Esophagus (tissue), 2 donors: ENCODE data around the gene MYO1C. TPM values are rescaled to one million over a fixed set of nuclear protein-coding genes. Genes with fewer than 3 reads are reported as not detected.

ENCODE experiments used
- H3K27ac ChIP-seq, 2 donors: one replicate each; pipeline ENCODE4 v1.5.1; 2013; ENCODE audit warnings: low read depth in 2 of 2, mild to moderate bottlenecking in 2 of 2, inconsistent platforms in 1 of 2, low read length in 1 of 2, moderate library complexity in 1 of 2
- H3K27me3 ChIP-seq, 2 donors: one replicate each; pipeline ENCODE4 v1.6.1; 2013; ENCODE audit warnings: low read length in 2 of 2, control low read depth in 1 of 2, mild to moderate bottlenecking in 1 of 2; ENCODE audit not compliant: insufficient read depth in 2 of 2, control insufficient read depth in 1 of 2
- H3K36me3 ChIP-seq, 2 donors: one replicate each; pipeline ENCODE4 v1.6.1; 2013; ENCODE audit warnings: low read length in 1 of 2; ENCODE audit not compliant: control insufficient read depth in 2 of 2, insufficient read depth in 2 of 2
- H3K4me1 ChIP-seq, 2 donors: one replicate each; pipeline ENCODE4 v1.6.1; 2013; ENCODE audit warnings: low read length in 1 of 2; ENCODE audit not compliant: control insufficient read depth in 2 of 2, insufficient read depth in 2 of 2
- H3K4me3 ChIP-seq, 2 donors: one replicate each; pipeline ENCODE4 v1.5.1; 2013; ENCODE audit warnings: low read length in 2 of 2, mild to moderate bottlenecking in 2 of 2, low read depth in 1 of 2, moderate library complexity in 1 of 2
- H3K9me3 ChIP-seq, 2 donors: one replicate each; pipeline ENCODE4 v1.6.1; 2013; ENCODE audit warnings: mild to moderate bottlenecking in 2 of 2, low read depth in 1 of 2, low read length in 1 of 2, moderate library complexity in 1 of 2; ENCODE audit not compliant: control insufficient read depth in 2 of 2, insufficient read depth in 1 of 2
- WGBS, 2 donors: extraction: QIAGEN DNeasy Blood & Tissue Kit; methylation state at CpG; one replicate each; pipeline ENCODE4 v1.1.7; 2013; 5-methylcytosine and 5-hydroxymethylcytosine counted together
- polyA plus RNA-seq, 2 donors: library from polyadenylated mRNA; stranded (reverse); fragments of 200-250 nt; gene quantifications; one replicate each; pipeline ENCODE4 v1.2.3, GENCODE V29; 2013
- donor health status: healthy with polysubstance abuse.
- donor health status: Bipolar disorder and iron deficiency.

MYO1C gene
- polyA plus RNA-seq, 2 donors, result 42.0 to 45.0 TPM

DNA sequence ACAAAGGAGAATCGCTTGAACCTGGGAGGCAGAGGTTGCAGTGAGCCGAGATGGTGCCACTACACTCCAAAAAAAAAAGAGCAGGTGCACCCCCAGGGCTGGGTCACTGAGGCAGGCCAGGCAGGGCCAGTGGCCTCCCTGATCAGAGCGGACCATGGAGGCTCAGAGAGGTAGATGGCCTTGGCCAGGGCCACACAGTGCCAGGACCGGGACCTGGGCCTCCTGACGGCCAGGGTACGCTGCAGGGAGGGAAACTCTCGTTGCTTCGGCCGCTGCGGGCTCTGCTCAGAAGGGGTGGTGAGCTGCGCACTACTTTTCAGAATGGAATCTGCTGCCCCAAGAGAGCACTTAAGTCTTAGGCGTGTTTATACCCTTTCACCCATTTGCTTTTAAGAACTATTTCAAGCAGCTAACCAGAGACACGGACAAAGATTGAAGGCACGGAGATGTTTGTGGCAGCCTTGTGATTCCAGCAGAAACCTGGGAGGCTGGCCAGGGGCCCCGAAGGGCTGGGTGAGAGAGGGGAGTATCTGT is 17.1 kb downstream of the MYO1C start:
- Histone ChIP-seq H3K27me3 (no peaks in the 10 kb centered on the region), H3K4me3 (no peak overlapping the region), H3K36me3 (peaks cover 1 to 64% of the 10 kb centered on the region in 2 donors), H3K27ac (no peak overlapping the region), H3K9me3 (no peaks in the 10 kb centered on the region), H3K4me1 (peaks cover 0 to 2% of the 10 kb centered on the region in 2 donors)
- WGBS, 2 donors, result 87 to 89% methylated on average over 15 of the region's 15 CpGs

DNA sequence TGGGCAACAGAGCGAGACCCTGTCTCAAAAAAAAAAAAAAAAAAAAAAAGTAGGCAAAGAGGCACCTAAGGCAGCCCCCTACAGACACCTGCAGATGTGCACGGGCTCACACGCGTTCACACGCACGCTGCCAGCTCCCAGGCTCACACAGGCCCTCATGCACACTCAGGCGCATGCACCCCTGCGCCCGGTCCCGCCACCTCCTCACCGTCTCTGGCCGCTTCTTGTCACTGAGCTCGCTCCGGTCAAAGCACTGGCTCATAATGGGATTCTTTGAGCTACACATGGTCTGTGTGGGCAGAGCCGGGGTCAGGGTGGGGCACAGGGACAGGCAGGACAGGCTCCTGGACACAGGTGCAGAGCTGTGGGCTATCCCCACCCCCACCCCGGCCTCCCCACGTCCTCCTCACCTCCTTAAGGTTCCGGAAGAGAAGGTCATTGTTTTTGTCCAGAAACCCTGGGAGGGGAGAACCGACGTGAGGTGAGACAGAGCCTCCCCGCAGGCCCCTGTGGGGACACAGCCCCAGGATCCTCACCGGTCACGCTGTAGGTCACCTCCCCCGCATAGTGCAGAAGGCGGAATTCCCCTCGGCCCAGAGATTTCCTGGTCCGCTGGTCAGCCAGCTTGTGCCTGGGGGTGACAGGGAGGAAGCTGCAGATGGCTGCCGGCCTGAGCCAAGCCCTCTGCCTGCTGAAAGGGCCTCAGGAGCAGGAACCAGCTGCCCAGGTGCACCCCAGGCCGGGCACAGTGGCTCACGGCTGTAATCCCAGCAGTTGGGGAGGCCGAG is 17.9 kb downstream of the MYO1C start:
- WGBS, 2 donors, result 83 to 84% methylated on average over 31 of the region's 31 CpGs
- H3K9me3 ChIP-seq, result no peaks in the 10 kb centered on the region
- no peak overlapping the region for H3K27ac ChIP-seq
- H3K4me1 ChIP-seq, result peaks cover 0 to 2% of the 10 kb centered on the region in 2 donors
- H3K36me3 ChIP-seq, result peaks cover 0 to 66% of the 10 kb centered on the region in 2 donors
- no peaks in the 10 kb centered on the region for H3K27me3 ChIP-seq
- no peak overlapping the region for H3K4me3 ChIP-seq

DNA sequence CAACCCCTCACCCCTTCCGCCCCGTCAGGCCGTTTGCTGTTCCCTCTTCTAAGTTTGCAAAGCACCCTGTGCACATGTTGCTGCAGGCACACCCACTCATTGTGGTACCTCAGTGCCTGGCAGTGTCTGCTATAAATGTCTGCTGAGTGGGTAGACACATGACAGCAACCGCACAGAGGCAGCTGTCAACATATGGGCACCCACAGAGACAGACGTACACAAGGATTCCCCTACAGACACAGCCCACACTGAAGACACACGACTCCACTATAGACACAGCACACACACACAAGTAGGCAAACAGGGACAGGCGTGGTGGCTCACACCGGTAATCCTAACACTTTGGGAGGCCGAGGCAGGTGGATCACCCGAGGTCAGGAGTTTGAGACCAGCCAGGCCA is 18.6 kb downstream of the MYO1C start:
- Histone ChIP-seq H3K4me3 (no peak overlapping the region), H3K36me3 (peaks cover 0 to 66% of the 10 kb centered on the region in 2 donors), H3K4me1 (peaks cover 0 to 2% of the 10 kb centered on the region in 2 donors), H3K9me3 (no peaks in the 10 kb centered on the region), H3K27ac (no peak overlapping the region), H3K27me3 (no peaks in the 10 kb centered on the region)
- WGBS, 2 donors, result 83 to 86% methylated on average over 10 of the region's 10 CpGs

DNA sequence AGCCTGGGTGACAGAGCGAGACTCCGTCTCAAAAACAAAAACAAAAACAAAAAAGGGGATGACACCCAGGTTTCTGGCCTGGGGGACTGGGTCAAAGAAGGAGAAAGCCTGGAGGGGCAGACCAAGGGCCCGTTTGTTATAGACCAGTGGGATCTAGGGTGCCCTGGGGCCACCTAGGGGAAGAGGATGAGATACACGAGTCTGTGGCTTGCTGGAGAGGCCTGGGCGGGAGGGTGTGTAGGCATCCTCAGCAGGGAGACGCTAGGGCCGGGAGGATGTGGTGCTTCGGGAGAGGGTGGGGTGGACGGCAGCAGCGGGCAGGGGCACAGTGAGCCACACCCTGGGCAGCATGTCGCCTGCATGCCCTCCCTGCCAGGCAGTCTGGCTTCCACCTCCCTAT is 19.3 kb downstream of the MYO1C start:
- 63 to 68% methylated on average over 11 of the region's 11 CpGs for WGBS, 2 donors
- Histone ChIP-seq H3K27ac (no peak overlapping the region), H3K4me1 (peaks cover 0 to 2% of the 10 kb centered on the region in 2 donors)

DNA sequence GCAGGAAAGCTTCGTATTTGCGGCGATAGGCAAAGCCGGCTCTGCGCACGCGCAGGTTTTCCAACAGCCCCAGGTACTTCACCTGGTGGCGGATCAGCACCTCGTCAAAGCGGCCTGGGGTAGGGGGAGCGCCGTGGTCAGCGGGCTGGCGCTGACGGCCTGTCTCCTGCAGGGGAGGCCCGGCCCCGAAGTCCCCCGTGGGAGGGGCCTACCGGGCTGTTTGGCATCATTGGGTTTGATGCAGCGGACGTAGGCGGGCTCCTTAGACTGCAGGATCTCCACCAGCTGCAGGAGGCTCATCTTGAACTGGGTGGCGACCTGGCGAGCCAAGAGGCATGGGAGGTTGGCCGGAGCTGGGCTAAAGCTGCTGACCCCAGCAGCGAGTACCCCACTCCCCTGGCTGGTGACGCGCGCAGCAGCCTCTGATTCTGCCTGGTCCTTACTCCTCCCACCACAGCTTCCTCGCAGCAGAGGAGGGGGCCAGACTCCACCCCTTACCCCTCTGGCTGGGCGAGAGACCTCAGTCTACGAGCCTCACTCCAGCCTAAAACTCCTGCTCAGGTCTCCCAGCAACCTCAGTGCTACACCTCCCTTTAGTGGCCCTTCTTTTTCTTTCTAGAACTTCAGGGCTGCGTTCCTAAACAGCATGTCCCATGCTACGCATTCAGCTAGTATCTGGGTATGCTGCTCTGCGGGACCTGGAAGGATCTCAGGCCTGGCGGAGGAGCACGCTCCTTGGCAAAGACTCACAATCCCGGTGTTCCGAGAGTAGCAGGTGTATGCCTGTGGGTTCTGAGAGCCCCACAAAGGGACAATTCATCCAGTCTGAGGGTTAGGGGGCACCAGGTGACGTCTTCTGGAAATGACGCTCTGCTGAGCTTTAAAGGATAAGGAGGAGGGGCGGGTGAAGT is 20.3 kb downstream of the MYO1C start:
- 88 to 90% methylated on average over 42 of the region's 42 CpGs for WGBS, 2 donors
- Histone ChIP-seq H3K4me1 (peaks cover 0 to 2% of the 10 kb centered on the region in 2 donors), H3K27me3 (no peaks in the 10 kb centered on the region), H3K36me3 (peaks cover 11 to 64% of the 10 kb centered on the region in 2 donors), H3K9me3 (no peaks in the 10 kb centered on the region), H3K4me3 (no peak overlapping the region), H3K27ac (no peak overlapping the region)

More for the DNA sequence above, 19.3 kb downstream of the MYO1C start:
- Histone ChIP-seq H3K4me3 (no peak overlapping the region), H3K27me3 (no peaks in the 10 kb centered on the region), H3K36me3 (peaks cover 5 to 66% of the 10 kb centered on the region in 2 donors), H3K9me3 (no peaks in the 10 kb centered on the region)

DNA sequence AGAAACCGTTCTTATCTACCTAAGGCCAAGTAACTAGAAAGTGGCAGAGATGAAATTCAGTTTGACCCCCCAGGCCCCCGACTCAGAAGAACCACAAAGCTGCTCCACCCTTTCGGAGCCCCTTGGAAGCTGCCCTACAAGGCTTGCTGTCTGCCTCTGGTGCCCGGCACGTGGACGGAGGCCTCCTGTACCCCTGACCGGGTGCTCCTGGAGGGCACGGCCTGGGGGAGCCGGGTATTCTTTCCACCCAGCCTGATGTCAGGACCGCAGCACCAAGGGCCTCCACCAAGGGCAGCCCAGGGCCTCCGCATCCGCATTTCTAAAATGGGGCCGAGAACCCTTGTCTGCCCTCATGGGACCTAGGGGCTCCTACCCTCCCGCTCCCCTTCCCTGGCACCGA is 21.0 kb downstream of the MYO1C start:
- H3K36me3 ChIP-seq, result peaks cover 15 to 65% of the 10 kb centered on the region in 2 donors
- no peaks in the 10 kb centered on the region for H3K27me3 ChIP-seq
- peaks cover 0 to 2% of the 10 kb centered on the region in 2 donors for H3K4me1 ChIP-seq
- H3K27ac ChIP-seq, result no peak overlapping the region
- 90 to 92% methylated on average over 15 of the region's 15 CpGs for WGBS, 2 donors
- no peaks in the 10 kb centered on the region for H3K9me3 ChIP-seq
- no peak overlapping the region for H3K4me3 ChIP-seq

DNA sequence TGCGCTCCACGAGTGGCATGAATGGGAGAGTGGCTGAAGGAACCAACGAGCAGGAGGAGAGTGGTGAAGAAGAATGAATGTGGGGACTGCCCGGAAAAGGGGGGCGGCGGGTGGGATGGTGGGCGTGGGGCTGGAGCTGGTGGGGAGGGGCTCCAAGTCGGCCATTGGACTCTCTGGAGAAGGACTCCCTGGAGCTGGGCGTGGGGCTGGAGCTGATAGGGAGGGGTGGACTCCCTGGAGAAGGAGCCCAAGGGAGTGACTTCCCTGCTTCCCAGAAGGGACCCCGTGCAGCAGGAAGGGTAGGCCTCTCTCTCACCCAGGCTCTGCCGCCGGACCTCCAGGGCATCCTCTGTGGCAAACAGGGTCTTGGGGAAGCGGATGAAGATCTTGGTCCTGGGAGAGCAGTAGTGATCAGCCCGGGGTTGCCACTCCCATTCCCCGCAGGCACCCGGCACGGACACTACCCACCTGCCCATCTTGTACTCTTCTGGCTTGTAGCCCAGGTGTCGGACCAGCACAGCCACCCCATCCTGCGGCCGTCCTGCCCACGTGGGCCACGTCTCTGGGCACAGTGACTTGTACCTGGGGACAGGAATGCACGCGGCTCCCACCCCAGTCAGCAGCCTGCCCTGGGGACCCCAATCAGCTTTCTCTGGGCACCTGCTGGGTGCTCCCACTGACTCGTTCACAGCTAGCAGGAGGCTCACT is 21.6 kb downstream of the MYO1C start:
- H3K27me3 ChIP-seq, result no peaks in the 10 kb centered on the region
- peaks cover 0 to 2% of the 10 kb centered on the region in 2 donors for H3K4me1 ChIP-seq
- WGBS, 2 donors, result 86 to 88% methylated on average over 25 of the region's 25 CpGs
- H3K4me3 ChIP-seq, result no peak overlapping the region
- H3K9me3 ChIP-seq, result no peaks in the 10 kb centered on the region
- peaks cover 15 to 61% of the 10 kb centered on the region in 2 donors for H3K36me3 ChIP-seq
- no peak overlapping the region for H3K27ac ChIP-seq

DNA sequence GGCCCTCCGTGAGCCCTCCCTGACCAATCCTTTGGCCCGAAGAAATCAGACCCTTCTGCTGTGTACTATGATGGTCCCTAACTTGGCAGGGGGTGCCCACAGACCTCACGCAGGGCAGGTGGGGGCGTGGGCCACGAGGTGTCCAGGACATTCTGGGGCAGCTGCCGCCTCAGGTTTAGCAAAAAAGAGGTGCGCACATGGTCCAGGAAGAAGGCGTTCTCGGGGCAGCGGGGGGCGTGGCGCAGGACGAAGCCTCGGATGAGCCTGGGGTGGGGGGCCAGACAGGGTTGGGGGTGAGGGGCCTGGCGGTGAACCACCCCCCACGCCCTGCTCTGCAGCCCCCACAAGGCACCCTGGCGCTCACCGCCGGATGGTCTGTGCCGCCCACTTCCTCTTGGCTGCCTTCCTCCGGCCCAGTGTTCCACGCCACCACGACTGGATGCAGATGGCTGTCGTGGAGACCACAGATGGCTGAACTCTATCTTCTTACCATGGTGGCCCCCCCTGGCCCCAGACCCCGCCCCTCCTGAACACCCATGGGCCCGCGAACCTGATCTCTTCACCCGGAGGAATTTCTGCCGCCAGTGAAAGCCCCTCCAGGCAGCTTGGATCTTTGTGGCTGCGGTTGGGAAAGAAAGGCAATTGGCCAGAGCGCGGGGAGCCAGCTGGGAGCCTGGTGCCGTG is 22.3 kb downstream of the MYO1C start:
- WGBS, 2 donors, result 82 to 86% methylated on average over 30 to 33 of the region's 33 CpGs
- H3K4me1 ChIP-seq, result peaks cover 0 to 2% of the 10 kb centered on the region in 2 donors
- peaks cover 15 to 62% of the 10 kb centered on the region in 2 donors for H3K36me3 ChIP-seq
- no peaks in the 10 kb centered on the region for H3K9me3 ChIP-seq
- no peaks in the 10 kb centered on the region for H3K27me3 ChIP-seq
- no peak overlapping the region for H3K27ac ChIP-seq
- H3K4me3 ChIP-seq, result no peak overlapping the region
